SK-N-SH (cell line): ENCODE results near the gene DNAJC13.

Experiments
- CTCF ChIP-seq: fragments of 200-600 bp; sonication (generic); IDR thresholded peaks from 2 replicates; pipeline ENCODE4 v1.6.1; 2017; ENCODE audit warnings: antibody characterized with exemption, mild to moderate bottlenecking, moderate library complexity
- GABPA ChIP-seq: IDR thresholded peaks from 2 replicates; pipeline ENCODE4 v1.4.0; 2012; ENCODE audit warnings: low read depth, mild to moderate bottlenecking
- GATA2 ChIP-seq: sonication (generic); formaldehyde crosslinking; IDR thresholded peaks from 2 replicates; pipeline ENCODE4 v1.5.0; 2020; ENCODE audit warnings: mild to moderate bottlenecking, missing genetic modification reagents
- NRF1 ChIP-seq: IDR thresholded peaks from 2 replicates; pipeline ENCODE4 v1.6.1; 2012; ENCODE audit warnings: low read depth, mild to moderate bottlenecking, low read length
- POLR2AphosphoS5 ChIP-seq: IDR thresholded peaks from 2 replicates; pipeline ENCODE4 v1.6.1; 2012; ENCODE audit warnings: low read depth, low read length
- REST ChIP-seq: IDR thresholded peaks from 2 replicates; pipeline ENCODE4 v1.6.1; 2012; ENCODE audit warnings: mild to moderate bottlenecking, low read depth, low read length, moderate library complexity
- SIN3A ChIP-seq: IDR thresholded peaks from 2 replicates; pipeline ENCODE4 v1.6.1; 2012; ENCODE audit warnings: low read depth, mild to moderate bottlenecking, low read length, moderate library complexity, borderline replicate concordance
- TAF1 ChIP-seq: IDR thresholded peaks from 2 replicates; pipeline ENCODE4 v1.6.1; 2012; ENCODE audit warnings: low read depth, mild to moderate bottlenecking, low read length, moderate library complexity, borderline replicate concordance
- USF2 ChIP-seq: fragments of 150-350 bp; IDR thresholded peaks from 2 replicates; pipeline ENCODE4 v1.6.1; 2017; ENCODE audit warnings: antibody characterized with exemption, low read length, low read depth, borderline replicate concordance
- YY1 ChIP-seq: IDR thresholded peaks from 2 replicates; pipeline ENCODE4 v1.4.0; 2012; ENCODE audit warnings: low read depth, mild to moderate bottlenecking

DNA sequence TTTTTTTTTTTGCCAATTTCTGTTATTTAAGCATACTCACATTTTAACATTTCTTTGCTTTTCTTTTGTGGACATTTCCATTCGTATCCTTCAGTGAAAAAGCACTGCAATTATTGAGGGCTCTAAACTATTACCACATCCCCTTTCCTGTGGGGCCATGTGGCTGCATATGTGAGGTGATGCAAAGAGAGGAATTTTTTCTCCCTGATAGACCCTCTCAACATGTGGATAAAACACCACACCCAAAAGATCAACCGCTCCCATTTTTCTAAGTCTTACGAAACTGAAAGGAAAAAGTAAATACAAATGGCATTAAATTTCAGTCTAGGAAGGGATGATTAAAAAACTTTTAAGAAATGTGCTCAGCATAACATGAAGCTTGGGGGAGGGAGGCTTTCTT is 68.8 kb downstream of the DNAJC13 start:
- TF ChIP-seq CTCF (no peak), POLR2AphosphoS5 (no peak), GABPA (no peak), USF2 (no peak), REST (no peak), YY1 (no peak), TAF1 (no peak), GATA2 (CRISPR knock-in tag) (no peak), SIN3A (no peak), NRF1 (no peak)
